ENCODE data around the gene ESPNL.

The ESPNL gene

GRCh38 chr2:238077292-238077691, 22.8 kb upstream of the ESPNL start:
- DNase-seq: no peak

DNA sequence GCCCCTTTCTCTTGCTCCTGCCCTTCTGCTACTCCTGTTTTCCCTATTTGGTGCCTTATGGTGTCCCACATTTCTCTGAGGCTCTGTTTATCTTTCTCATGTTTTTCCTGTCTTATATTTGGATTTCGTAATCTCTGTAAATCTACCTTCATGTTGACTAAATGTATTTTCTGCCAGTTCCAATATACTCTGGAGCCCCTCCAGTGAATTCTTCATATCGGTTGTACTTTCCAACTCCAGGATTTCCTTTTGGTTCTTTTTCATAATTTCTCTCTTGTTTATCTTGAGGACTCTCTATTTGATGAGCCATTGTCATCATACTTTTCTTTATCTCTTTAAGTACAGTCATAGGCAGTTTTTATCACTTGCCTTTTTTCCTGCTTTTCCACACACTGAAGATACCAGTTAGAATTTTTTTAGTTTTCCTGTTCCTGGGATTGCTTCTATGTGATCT, 20.2 kb upstream of the ESPNL start:
- no peak for DNase-seq

DNA sequence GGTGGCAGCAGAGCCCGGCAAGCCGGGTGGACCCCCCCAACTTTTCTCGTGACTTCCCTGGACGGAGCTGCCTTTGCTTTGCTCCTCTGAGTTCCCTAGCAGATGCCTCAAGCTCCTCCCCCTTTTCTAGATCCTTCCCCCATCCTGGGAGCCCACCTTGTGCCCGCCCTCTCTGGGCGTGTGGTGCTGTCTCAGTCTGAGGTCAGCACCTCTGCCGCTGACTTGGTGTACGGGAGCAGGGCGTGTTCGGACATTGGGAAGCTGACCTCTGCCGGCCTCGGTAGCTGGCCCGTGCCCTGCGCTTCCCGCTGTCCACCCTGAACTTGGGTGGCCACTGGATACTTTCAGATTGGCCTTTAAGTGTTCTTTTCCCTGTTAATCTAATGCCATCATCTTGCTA, 19.6 kb upstream of the ESPNL start:
- no peak for DNase-seq

- DNase-seq: peak; percentile 65
These were observed 19.0 kb upstream of the ESPNL start for GRCh38 chr2:238081150-238081549.

DNA sequence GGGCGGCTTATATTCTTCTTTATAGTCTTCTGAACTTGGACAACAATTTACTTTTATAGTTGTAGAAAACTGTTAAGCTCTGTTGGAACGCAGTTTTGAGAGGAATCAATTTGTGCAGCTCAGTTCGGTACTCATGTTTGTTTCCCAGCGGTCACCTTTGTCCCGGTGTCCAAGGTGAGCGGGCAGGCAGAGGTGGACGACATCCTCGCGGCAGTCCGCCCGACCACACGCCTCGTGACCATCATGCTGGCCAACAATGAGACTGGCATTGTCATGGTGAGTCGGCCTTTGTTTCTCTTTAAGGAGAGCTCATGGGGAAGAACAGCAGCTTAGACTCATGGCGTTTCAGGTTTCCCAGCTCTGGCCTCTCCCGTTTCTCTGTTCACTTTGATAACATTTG, 18.6 kb upstream of the ESPNL start:
- DNase-seq: no peak

DNA sequence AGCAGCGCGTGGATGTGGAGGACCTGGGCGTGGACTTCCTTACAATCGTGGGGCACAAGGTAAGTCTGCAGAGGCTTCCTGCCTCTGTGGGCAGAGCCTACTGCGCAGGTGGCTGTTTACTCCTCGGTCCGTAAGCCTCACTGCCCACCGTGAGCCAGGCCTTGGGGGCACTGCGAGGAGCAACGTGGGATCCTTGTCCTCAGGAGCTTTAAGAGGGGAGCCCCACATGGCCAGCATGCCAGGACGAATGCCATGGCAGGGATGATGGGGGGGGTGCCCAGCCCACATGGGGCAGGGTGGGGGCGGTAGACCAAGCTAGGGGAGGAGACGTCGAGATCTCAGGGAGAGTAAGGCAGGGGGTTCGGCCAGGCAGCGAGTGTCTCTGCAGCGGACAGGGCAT, 18.0 kb upstream of the ESPNL start:
- no peak for DNase-seq

- no peak for DNase-seq
These were observed 17.3 kb upstream of the ESPNL start for GRCh38 chr2:238082827-238083226.

- DNase-seq: no peak
These were observed 16.2 kb upstream of the ESPNL start for GRCh38 chr2:238083919-238084318.

DNA sequence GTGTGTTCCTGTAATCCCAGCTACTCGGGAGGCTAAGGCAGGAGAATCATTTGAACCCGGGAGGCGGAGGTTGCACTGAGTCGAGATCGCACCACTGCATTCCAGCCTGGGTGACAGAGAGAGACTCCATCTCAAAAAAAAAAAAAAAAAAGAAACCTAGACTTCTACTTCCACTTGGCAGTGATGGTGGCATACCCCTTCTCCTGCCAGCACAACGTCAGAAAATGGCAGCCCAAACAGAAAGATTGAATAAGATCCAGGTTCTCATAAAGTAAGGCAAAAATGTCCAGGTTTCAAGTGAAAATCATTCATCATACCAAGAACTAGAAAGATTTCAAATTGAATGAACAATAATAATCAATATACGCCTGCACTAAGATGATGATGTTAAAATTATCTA, 15.4 kb upstream of the ESPNL start:
- no peak for DNase-seq

- DNase-seq: no peak
These were observed 14.2 kb upstream of the ESPNL start for GRCh38 chr2:238085899-238086298.

GRCh38 chr2:238087211-238087610, 12.9 kb upstream of the ESPNL start:
- no peak for DNase-seq

- DNase-seq: no peak
These were observed 9.3 kb upstream of the ESPNL start for GRCh38 chr2:238090887-238091286.

DNA sequence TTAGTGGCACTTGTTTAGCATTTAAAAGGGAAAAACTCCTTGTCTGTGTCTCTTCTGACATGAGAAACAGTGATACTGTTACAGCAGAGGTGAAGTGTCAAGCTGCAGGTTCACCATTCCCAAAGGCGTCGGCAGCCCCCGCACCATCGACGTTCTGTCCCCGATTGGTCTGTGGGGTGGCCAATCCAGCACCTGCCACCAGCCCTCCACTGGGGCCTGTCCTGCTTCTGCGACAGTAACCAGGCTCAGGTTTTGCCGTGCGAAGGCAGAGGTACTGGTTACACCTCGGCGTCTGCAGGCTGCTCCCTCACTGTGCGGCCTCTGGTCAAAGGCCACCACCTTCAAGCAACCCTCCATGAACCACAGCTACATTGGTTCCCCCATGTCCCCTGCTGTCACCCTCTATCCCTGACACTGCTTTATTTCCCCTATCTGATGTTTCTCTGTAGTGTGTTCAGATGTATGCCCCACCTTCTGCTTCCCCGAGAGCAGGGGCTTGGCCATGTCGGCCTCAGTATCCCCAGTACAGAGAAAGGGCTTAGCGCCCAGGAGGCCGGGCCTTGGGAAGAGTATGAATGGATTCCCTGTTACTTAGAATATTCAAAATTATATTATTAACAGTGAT, 8.6 kb upstream of the ESPNL start:
- DNase-seq: no peak

DNA sequence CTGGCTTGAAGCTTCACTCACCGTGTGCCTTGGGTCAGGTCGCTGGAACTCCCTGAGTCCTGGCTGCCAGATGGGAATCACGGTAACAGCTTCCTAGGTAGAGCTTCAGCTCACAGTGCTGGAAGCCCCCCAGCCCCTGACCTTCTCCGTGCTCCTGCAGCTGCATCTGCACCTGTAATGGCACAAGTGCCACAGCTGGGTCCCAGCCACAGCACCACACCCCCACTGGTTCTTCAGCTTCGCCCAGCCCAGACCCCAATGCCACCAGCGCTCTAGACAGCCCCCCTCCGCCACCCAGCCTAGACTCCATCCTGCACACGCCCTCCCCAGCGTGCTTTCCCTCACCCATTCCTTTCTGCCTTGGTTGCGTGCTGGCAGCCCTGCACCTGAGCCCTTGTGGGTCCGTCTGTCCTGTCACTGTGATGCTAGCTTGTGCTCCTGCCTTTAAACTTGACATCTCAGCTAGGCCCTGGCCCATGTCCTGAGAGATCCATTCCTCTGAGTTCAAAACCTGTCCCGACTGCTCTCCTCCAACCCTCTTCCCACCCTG, 7.6 kb upstream of the ESPNL start:
- DNase-seq: no peak

GRCh38 chr2:238093181-238094140, 6.7 kb upstream of the ESPNL start:
- no peak for DNase-seq

DNA sequence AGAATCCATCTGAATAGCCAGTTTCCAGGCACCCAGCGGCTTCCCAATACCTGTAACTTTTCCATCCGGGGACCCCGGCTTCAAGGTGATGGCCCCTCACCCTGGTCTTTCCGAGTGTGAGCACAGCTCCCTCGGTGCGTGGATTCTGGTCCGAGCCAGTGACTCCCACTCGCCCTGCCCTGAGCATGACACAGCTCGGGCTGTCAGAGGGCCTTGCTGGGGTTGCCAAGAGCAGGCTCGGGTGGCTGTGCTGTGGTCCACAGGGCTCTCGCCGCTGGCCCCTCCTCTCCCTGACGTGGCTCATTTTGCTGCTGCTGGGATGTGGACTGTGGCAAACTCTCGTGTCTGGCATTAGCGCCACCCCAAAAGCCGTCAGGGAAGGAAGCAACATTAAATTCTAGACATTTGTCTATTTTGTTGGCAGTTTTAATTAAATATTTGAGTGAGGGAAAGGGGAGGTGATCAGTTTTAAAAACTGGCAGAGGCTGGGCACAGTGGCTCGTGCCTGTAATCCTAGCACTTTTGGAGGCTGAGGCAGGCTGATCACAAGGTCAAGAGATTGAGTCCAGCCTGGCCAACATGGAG, 5.6 kb upstream of the ESPNL start:
- DNase-seq: no peak

GRCh38 chr2:238095143-238095542, 5.0 kb upstream of the ESPNL start:
- DNase-seq: no peak

GRCh38 chr2:238096311-238097011, 3.7 kb upstream of the ESPNL start:
- DNase-seq: no peak

DNA sequence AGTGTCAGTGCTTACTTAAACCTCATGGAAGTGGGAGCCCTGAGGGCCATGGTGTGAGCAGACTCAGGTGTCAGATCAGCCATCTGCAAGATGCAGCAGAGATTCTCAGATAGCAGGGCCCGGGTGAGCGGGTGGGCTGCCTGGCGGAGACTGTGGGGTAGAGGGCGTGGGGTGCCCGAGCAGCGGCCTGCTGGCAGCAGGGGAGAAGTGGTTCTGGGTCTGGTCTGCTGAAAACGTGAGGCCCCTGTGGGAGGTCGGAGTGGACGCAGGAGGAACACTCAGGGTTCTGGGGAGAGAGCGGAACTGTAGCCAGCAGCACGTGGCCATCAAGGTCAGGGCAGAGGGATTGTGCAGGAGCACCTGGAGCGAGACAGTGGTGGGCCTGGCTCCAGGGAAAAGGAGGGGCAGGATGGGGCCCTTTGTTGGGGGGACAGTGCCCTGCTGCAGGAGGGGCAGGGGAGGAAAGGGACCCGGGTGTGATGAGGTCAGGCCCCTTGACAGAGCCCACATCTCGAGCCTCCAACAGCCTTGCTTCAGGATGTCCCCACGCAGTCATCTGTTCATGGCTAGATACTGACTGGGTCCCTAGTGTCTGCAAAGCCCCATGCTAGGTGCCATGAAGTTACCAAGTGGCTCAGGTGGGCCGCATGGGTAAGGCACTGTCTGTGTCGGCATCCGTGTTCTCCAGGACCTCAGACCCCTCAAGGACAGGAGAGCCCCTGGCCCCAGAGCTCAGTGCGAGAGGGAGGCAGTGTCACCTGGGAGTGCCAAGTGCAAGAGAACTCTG, 2.7 kb upstream of the ESPNL start:
- no peak for DNase-seq

GRCh38 chr2:238097988-238098871, 1.9 kb upstream of the ESPNL start:
- DNase-seq: peak; percentile 15

Data from NCI-H345 (cell line).